ENCODE results near the gene NR1D1. TPM values are rescaled to one million over a fixed set of nuclear protein-coding genes. Genes with fewer than 3 reads are reported as not detected.

NR1D1 gene
- total and polyA plus RNA-seq, 2 of the 13 experiments (the other 11 are each of a cell fraction or from before 2014, with no cell fraction given): 2.1 to 2.7 TPM

- TF ChIP-seq AKNA (CRISPR knock-in tag; IDR thresholded peaks at IDR 0.05; ENCODE audit: borderline replicate concordance) (peak; percentile 99), NR2F6 (IDR thresholded peaks at IDR 0.05) (peak; percentile 90), NR2F6 (CRISPR knock-in tag; IDR thresholded peaks at IDR 0.05) (peak; percentile 67), NKX3-1 (CRISPR knock-in tag; IDR thresholded peaks at IDR 0.05) (peak; percentile 98), POLR2G (IDR thresholded peaks at IDR 0.05; ENCODE audit: low read depth, low read length) (peak; percentile 42), CEBPG (CRISPR knock-in tag; IDR thresholded peaks at IDR 0.05) (peak; percentile 46), NR1H2 (CRISPR knock-in tag; IDR thresholded peaks at IDR 0.05; ENCODE audit: borderline replicate concordance, low read depth) (0 out of 2 replicates have a peak, but pooled peaks have one; percentile 40), ZNF709 (CRISPR knock-in tag; IDR thresholded peaks at IDR 0.05) (peak; percentile 98), AHR (CRISPR knock-in tag; IDR thresholded peaks at IDR 0.05) (peak; percentile 60; the same call in 1 of the 2 replicates), ATF7-NPFF (CRISPR knock-in tag; IDR thresholded peaks at IDR 0.05; ENCODE audit: low read depth) (peak; percentile 99), ZBTB34 (CRISPR knock-in tag; IDR thresholded peaks at IDR 0.05) (peak; percentile 98), ETV5 (CRISPR knock-in tag; IDR thresholded peaks at IDR 0.05; ENCODE audit: borderline replicate concordance) (peak; percentile 95), RNF219 (CRISPR knock-in tag; IDR thresholded peaks at IDR 0.05) (peak; percentile 52), E2F1 (CRISPR knock-in tag; IDR thresholded peaks at IDR 0.05) (peak; percentile 88), ZNF10 (CRISPR knock-in tag; IDR thresholded peaks at IDR 0.05; ENCODE audit: borderline replicate concordance, low read depth) (no peak), ZNF446 (CRISPR knock-in tag; IDR thresholded peaks at IDR 0.05) (peak; percentile 92; the same call in 1 of the 2 replicates), ZNF263 (CRISPR knock-in tag; IDR thresholded peaks at IDR 0.05) (peak; percentile 86), ZSCAN20 (CRISPR knock-in tag; IDR thresholded peaks at IDR 0.05; ENCODE audit: borderline replicate concordance) (peak; percentile 98), RFXAP (CRISPR knock-in tag; IDR thresholded peaks at IDR 0.05; ENCODE audit: borderline replicate concordance) (peak; percentile 95)
Measured at GRCh38 chr17:40100669-40101366, 429 bp upstream of the NR1D1 start (continued).
